AG10803 (cell line): ENCODE data around the gene ERN1.

Experiments
- DNase-seq: peaks from one replicate; pipeline ENCODE4 v3.0.0; 2010; ENCODE audit warnings: low read depth
- H3K4me3 ChIP-seq: 2 replicates; pipeline ENCODE4 v1.5.1; 2011; ENCODE audit warnings: mild to moderate bottlenecking, low read length, control low read depth
- CTCF ChIP-seq: conservative IDR thresholded peaks from 2 replicates; pipeline ENCODE4 v1.5.1; 2011; ENCODE audit warnings: mild to moderate bottlenecking, low read length, control low read depth, inconsistent platforms

The ERN1 gene

GRCh38 chr17:64153565-64154312, 23.8 kb upstream of the ERN1 start:
- DNase-seq: no peak
- no peak for TF ChIP-seq CTCF
- no peak overlapping the region for H3K4me3 ChIP-seq

DNA sequence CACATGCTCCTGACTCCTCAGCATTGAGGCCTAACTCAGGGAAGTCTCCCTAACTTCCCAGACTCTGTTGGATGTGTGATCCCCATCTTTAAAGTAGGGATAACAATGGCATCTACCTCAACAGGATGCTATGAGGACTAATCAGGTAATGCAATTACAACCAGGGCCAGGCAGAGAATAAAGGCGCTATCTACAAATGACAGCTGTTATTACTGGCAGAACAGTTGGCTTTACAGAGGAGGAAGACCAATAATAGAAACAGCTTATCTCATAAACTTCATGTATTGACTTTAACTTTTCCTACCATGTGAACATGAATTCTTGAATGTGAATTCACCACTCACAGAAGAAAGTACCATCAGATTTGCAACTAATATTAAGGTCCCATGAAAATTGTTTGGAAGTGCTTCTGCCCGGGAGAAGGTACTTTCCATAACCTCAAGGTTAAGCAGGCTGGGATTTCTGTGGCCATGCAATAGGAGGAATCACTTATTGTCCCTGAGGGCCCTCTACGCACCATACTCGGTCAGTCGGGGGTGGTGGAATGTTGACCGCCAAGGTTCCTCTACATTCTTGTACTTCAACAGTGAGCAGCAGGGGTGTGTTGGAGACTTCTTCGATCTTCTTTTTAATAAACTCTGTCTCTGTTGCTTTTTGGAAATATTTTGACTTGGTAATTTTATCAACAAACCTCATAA, 22.6 kb upstream of the ERN1 start:
- TF ChIP-seq CTCF: no peak
- no peak for DNase-seq
- no peak overlapping the region for H3K4me3 ChIP-seq

- H3K4me3 ChIP-seq: no peak overlapping the region
- DNase-seq: no peak
- no peak for TF ChIP-seq CTCF
These were observed 21.0 kb upstream of the ERN1 start for GRCh38 chr17:64151016-64151368.

- no peak overlapping the region for H3K4me3 ChIP-seq
- peak; percentile 35 for DNase-seq
- no peak for TF ChIP-seq CTCF
These were observed 20.5 kb upstream of the ERN1 start for GRCh38 chr17:64150237-64151015.

GRCh38 chr17:64149196-64149595, 19.3 kb upstream of the ERN1 start:
- TF ChIP-seq CTCF: no peak
- H3K4me3 ChIP-seq: no peak overlapping the region
- no peak for DNase-seq

DNA sequence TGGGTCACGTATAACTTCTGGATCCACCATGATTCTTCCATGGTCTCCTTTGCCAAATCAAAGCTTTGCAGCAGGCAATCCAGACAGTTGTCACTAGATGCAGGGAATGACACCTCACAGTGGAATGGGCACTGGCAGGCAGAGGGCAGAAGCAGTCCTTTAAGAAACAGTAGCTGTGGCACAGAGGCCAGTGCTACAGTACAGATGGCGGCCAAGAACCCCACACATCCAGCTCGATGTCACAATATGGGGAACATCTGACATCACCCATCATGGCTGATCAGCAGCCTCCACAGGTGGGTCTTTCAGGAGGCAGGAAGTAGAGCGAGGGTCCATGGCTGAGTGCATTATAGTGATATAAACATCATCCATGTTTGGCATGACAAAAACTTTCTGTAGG, 18.8 kb upstream of the ERN1 start:
- DNase-seq: peak; percentile 29
- H3K4me3 ChIP-seq: no peak overlapping the region

More for the DNA sequence above, 18.8 kb upstream of the ERN1 start:
- TF ChIP-seq CTCF: no peak
